Kidney (tissue), 14 donors: ENCODE results near the gene MYH10. TPM values are rescaled to one million over a fixed set of nuclear protein-coding genes. Genes with fewer than 3 reads are reported as not detected.

Source experiments
- DNase-seq, 5 donors: peaks; one replicate each; pipeline ENCODE4 v3.0.0-alpha.2; 2013 to 2020
- FAIRE-seq: peaks from 2 replicates; lab custom pipeline; 2012; peaks lifted over from hg19 to GRCh38; lab: Jason Lieb, UNC
- H3K27ac ChIP-seq, 2 donors: one replicate each; pipeline ENCODE4 v1.7.0; 2013; ENCODE audit warnings: low read depth in 2 of 2, low read length in 2 of 2, inconsistent platforms in 1 of 2
- H3K27me3 ChIP-seq: one replicate; pipeline ENCODE4 v1.7.1; 2013; ENCODE audit warnings: low read length, inconsistent platforms; ENCODE audit not compliant: control insufficient read depth, insufficient read depth
- H3K36me3 ChIP-seq, 3 donors: one replicate each; pipeline versions ENCODE4 v1.7.0 to v1.7.1; 2013; ENCODE audit warnings: low read length in 3 of 3, control low read depth in 1 of 3, inconsistent platforms in 1 of 3; ENCODE audit not compliant: insufficient read depth in 3 of 3, control insufficient read depth in 2 of 3
- H3K4me1 ChIP-seq, 3 donors: one replicate each; pipeline versions ENCODE4 v1.7.0 to v1.7.1; 2013; ENCODE audit warnings: low read length in 3 of 3, inconsistent platforms in 1 of 3, low read depth in 1 of 3; ENCODE audit not compliant: control insufficient read depth in 2 of 3, insufficient read depth in 2 of 3
- H3K4me3 ChIP-seq, 3 donors: one replicate each; pipeline versions ENCODE4 v1.7.0 to v1.8.1; 2013; ENCODE audit warnings: low read length in 3 of 3, control low read depth in 1 of 3, inconsistent platforms in 1 of 3
- H3K9ac ChIP-seq, 3 donors: one replicate each; pipeline versions ENCODE4 v1.7.0 to v1.7.1; 2013; ENCODE audit warnings: low read length in 3 of 3, control low read depth in 1 of 3, inconsistent platforms in 1 of 3
- H3K9me3 ChIP-seq, 3 donors: one replicate each; pipeline versions ENCODE4 v1.7.0 to v1.7.1; 2013; ENCODE audit warnings: low read length in 3 of 3, control low read depth in 1 of 3, inconsistent platforms in 1 of 3; ENCODE audit not compliant: control insufficient read depth in 2 of 3, insufficient read depth in 1 of 3
- intact Hi-C: fragments of 100-400 bp; cut with DNase I; formaldehyde crosslinking; loops from one replicate; pipeline ENCODE4 v1.11.1; 2022
- polyA plus RNA-seq: library from polyadenylated mRNA; stranded (reverse); fragments of 350-450 nt; fragmentation: Illumina TruSeq; extraction: RNeasy Lipid Tissue Mini Kit (QIAGEN cat#74804); gene quantifications from one replicate; pipeline ENCODE4 v1.2.3, GENCODE V29; 2014; ENCODE audit warnings: low read depth, low replicate concordance; ENCODE audit not compliant: insufficient read depth
- total RNA-seq: library from RNA; stranded (reverse); fragmentation: NEBNext Ultra II Directional; extraction: Animal tissue kit (Norgen Biotek cat#: 25700); gene quantifications from one replicate; pipeline ENCODE4 v1.2.1, GENCODE V29; 2021
- TF ChIP-seq, protein P1 (sequence below): IDR thresholded peaks from 3 replicates; pipeline ENCODE4 v1.5.1; 2012; ENCODE audit warnings: mild to moderate bottlenecking, moderate library complexity, borderline replicate concordance; ENCODE audit not compliant: insufficient read depth; ENCODE audit errors: extremely low read depth
- donor health status: control.
- donor health status: control.
- donor health status: control.
- donor health status: control.
- donor health status: control.
- donor health status: DM: yes; HTN: yes; CAD: no.
- donor health status: Normal renal cell carcinoma (clear cell type).

MYH10 gene
- total and polyA plus RNA-seq, 2 donors from 2014 or later: 23.6 to 104 TPM

DNA sequence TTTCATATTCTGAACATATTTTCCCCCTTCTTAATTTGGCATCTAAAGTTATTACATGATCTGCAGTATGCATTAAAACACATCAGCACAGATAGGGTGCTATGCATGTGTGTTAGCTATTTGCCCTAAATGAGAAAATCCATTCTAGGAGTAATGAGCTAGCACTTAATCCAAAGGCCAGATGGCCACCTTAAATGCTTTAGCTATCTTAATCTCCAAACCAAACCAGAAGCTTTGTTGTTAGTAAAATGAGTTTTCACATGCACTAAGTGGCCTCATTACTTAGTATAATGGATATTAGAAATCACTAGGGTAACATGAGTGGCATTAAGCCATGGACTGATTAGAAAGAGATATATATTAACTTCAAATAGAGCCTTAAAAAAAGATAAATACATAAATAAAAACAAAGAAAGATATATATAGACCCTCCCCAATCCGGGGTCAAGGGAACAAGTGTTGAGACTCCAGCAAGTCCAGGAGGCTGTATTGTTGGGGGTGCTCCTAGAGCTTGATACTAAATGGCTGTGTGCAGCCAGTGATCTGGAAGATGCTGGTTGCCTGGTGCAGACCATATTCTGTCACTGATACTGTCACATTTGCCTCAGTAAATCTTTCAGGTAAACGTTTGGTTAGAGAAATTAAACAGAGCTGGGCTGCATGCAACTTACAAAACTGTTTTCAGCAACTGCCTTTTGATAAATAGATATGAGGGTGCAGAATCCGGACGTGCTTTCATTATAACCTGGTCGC is 67.3 kb downstream of the MYH10 start:
- Histone ChIP-seq H3K9ac (no peak overlapping the region), H3K27me3 (no peaks in the 10 kb centered on the region), H3K27ac (no peak overlapping the region), H3K4me1 (no peaks in the 10 kb centered on the region), H3K36me3 (peaks cover 9 to 27% (median 9%) of the 10 kb centered on the region in 3 donors), H3K9me3 (no peaks in the 10 kb centered on the region), H3K4me3 (no peak overlapping the region)
- intact Hi-C loops: no loop called here
- TF ChIP-seq, protein P1, sequence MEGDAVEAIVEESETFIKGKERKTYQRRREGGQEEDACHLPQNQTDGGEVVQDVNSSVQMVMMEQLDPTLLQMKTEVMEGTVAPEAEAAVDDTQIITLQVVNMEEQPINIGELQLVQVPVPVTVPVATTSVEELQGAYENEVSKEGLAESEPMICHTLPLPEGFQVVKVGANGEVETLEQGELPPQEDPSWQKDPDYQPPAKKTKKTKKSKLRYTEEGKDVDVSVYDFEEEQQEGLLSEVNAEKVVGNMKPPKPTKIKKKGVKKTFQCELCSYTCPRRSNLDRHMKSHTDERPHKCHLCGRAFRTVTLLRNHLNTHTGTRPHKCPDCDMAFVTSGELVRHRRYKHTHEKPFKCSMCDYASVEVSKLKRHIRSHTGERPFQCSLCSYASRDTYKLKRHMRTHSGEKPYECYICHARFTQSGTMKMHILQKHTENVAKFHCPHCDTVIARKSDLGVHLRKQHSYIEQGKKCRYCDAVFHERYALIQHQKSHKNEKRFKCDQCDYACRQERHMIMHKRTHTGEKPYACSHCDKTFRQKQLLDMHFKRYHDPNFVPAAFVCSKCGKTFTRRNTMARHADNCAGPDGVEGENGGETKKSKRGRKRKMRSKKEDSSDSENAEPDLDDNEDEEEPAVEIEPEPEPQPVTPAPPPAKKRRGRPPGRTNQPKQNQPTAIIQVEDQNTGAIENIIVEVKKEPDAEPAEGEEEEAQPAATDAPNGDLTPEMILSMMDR: no peak
- DNase-seq (no peak), FAIRE-seq (no peak)

DNA sequence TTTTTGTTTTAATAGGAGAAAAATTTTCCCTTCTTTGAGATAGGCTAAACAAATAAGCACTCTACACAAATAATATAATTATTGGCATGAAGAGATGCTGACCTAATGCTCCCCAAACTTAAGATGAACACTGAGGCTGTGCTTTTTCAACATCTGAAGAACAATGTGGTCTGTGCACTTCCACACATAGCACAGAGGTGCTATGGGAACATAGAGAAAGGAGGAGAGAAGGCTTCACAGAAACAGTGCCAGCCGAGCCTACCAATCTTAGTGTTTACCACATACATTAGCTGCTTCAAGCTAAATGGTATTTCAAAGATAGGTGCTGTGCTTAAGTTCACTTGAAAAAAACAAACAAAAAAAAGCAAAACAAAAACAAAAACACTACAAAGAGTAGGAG is 72.4 kb downstream of the MYH10 start:
- TF ChIP-seq, protein P1: no peak
- H3K27me3 ChIP-seq: no peaks in the 10 kb centered on the region
- H3K9ac ChIP-seq: no peak overlapping the region
- H3K27ac ChIP-seq: no peak overlapping the region
- no peaks in the 10 kb centered on the region for H3K4me1 ChIP-seq
- no peak overlapping the region for H3K4me3 ChIP-seq
- no peaks in the 10 kb centered on the region for H3K9me3 ChIP-seq
- no peak for FAIRE-seq
- no peak for DNase-seq
- H3K36me3 ChIP-seq: peaks cover 3 to 9% (median 4%) of the 10 kb centered on the region in 3 donors
- intact Hi-C loops: no loop called here

DNA sequence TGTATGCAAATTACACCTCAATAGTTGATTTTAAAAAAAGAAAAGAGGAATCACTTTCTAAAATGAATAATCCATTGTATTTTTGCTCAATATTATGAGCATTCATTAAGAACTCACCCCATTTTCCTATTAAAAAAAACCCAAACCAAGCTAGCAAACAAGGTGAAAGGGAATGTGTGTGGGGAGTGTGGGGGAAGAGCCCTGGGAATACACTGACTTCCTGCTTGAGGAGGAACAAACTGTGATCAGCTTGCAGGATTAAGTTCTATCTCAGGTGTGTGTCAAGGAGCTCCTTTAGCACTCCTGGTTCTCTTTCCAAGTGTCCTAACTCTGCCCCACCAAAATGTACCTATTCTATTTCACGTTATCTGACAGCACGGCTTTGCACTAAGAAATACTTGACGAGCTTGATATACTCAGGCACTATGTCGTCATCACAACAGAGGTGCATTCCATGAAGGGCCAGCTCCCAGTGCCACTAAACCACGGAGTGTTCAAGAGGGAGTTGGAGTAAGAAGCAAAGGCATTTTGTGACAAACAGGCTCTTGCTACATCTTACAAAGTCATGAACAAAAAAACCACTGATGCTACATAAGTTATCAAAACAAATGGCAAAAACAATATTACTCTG is 73.2 kb downstream of the MYH10 start:
- DNase-seq (no peak), FAIRE-seq (no peak)
- intact Hi-C loops: no loop called here
- H3K27me3 ChIP-seq: no peaks in the 10 kb centered on the region
- TF ChIP-seq, protein P1: no peak
- H3K4me1 ChIP-seq: no peaks in the 10 kb centered on the region
- no peak overlapping the region for H3K27ac ChIP-seq
- H3K4me3 ChIP-seq: no peak overlapping the region
- H3K9me3 ChIP-seq: no peaks in the 10 kb centered on the region
- peaks cover 4 to 15% (median 7%) of the 10 kb centered on the region in 3 donors for H3K36me3 ChIP-seq
- H3K9ac ChIP-seq: no peak overlapping the region
